ENCODE data around the gene ATXN1.

ATXN1 gene

DNA sequence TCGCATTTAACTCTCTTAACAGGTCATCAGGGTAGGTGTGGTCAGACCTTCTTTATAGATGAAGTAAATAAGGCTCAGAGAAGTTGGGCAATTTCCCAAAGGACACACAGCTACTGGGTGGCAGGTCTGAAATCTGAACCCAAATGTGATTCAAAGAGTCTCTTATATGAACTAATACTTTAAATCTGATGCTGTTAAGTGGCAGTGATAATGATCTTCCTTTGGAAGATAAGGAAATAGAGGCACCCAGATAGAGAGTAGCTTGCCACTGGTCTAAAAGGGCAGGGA, 285.8 kb downstream of the ATXN1 start:
- TF ChIP-seq, protein P1, sequence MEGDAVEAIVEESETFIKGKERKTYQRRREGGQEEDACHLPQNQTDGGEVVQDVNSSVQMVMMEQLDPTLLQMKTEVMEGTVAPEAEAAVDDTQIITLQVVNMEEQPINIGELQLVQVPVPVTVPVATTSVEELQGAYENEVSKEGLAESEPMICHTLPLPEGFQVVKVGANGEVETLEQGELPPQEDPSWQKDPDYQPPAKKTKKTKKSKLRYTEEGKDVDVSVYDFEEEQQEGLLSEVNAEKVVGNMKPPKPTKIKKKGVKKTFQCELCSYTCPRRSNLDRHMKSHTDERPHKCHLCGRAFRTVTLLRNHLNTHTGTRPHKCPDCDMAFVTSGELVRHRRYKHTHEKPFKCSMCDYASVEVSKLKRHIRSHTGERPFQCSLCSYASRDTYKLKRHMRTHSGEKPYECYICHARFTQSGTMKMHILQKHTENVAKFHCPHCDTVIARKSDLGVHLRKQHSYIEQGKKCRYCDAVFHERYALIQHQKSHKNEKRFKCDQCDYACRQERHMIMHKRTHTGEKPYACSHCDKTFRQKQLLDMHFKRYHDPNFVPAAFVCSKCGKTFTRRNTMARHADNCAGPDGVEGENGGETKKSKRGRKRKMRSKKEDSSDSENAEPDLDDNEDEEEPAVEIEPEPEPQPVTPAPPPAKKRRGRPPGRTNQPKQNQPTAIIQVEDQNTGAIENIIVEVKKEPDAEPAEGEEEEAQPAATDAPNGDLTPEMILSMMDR (IDR thresholded peaks at IDR 0.05) = no peak

DNA sequence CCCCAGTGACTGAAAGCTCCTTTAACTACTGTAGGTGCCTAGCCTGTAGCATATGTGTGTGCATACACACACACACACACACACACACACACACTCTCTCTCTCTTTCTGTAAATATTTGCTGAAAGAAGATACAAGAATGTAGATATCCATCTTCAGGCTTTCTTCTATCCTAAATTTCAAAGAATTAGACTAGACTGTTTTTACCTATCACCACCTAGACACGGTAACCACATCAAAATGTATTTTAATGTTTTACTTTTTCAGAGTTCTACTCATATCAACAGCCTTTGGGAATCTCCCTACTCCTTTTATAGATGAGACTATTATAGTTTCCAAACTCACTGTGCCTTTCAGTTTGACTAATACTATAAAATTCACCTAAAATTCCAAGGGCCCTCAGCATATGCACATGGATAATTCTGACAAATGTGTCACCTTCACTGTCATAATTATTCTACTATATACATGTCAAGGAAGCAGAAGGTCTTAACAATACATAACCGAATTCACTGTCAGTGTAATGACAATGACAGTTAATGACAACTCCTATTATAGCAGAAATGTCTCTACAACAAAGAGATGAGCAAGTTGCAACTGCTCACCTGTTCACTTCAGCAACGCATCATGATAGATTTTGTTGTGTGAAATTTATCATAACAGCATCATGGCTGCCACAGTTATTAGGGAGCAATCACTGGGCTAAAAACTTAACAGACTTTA, 286.3 kb downstream of the ATXN1 start:
- TF ChIP-seq, protein P1 (IDR thresholded peaks at IDR 0.05) = no peak

DNA sequence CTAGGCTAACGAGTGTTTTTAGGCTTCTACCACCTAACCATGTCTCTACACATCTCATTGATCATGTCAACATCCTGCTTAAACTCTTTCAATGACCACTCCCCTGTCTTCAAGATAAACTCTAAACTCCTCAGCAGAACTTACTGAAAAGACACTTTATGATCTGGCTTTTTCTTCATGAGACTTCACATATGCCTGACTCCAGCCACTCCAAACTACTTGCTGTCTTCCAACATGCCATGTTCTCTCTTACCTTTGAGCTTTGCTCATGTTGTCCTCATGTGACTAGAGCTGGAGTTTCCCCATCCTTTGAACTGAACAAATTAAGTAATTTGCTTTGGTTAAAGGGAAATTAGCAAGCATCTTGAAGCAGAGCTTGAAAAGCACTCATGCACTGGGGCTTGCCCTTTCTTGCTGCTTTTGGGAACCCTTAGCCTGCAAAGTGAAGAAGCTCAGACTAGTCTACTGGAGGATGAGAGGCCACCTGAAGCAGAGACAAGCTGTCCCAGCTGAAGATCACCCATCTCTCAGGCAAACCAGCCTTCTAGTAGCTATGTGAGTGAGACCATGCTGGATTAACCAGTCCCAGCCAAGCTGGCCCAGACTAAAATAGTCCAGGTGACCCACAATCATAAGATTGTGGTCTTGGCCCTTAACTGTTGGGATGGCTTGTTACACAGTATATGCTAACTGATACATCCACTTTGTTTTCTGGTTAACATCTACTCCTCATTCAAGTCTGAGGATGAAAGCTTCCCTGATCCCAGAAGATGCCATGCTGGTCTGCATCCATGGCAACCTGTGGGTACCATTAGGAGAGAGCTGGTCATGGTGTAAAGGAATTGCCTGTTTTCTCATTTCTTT, 287.1 kb downstream of the ATXN1 start:
- TF ChIP-seq, protein P1 (IDR thresholded peaks at IDR 0.05) = no peak

DNA sequence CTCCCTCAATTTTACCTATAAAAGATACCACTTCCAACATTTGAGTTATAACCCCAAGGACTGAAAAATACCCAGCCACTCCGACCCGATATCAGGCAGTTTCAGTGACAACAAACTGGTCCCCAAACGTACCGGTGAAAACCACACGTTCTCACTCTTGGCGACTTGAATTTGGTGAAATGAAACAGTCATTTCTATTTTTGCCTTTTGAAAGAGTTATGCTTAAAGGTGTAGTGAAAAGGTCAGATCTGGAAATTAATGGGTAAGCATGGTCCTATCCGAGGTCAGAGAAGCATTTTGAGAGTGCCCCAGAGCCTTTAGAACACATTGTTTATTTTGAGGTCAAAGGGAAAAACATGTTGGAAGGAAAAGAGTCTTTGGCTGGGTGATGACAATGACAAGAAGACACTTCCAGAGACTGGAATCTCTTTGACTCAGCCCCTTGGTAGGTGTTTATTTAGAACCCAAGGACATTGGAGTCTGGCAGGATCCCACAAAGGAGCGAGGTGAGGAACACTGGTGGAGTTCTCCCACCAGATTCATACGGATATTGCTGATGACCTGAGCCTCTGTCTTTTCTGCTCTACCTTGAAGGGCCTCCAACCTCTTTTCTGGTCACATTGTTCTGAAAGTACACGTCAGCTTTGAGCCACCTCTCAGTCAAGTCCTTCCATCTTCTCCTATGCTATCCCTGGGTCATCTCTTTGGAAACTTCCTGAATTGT, 287.9 kb downstream of the ATXN1 start:
- TF ChIP-seq, protein P1 (IDR thresholded peaks at IDR 0.05) = no peak

DNA sequence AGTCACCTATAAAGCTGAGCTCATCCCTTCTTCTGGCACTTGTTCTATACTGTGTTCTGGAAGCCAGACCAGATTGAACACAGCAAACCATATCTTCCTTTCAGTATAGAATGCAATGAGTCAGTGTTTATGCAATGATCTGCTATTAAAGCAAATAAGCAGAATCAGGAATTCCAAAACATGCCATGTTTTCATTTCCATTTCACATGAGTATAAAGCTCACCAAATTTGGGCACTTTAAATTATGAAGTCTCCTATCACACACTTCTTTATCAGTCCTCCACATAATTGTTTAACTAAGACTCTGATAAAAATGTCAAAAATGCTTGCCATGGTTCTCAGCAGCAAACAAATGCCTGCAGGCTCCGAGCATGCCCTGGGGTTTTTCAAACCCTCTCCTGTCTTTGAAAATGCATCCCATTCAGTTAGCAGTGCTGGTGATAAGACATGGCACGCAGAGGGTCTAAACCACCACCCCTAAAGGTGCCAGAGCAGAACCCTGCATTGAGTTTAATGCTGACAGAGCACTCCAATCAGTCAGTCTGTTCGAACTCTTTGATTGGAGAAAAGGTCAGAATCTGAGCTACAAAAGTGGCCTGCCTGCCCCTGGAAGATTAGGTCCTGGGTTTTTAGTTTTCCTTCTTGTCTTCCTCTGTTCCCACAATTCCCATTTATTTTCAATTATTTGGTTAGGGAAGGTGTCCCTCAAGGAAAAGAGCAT, 288.8 kb downstream of the ATXN1 start:
- TF ChIP-seq, protein P1 (IDR thresholded peaks at IDR 0.05) = no peak

DNA sequence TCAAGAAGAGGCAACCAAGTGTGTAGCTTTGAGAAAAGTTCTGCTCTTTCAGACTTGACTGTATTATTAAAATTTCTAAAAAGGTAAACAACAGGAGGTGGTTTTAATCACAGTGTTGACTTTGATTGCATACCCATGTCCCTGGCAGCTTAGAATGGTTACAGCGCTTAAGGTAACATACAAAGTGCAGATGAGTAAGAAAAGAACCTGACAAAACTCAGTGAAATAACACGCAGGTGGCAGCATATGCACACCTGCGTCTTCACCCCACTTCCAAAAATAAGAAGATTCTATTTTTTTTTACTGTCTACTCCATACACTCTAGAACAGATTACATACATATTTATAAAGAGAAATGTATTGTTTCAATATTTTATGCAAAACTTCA, 289.4 kb downstream of the ATXN1 start:
- TF ChIP-seq, protein P1 (IDR thresholded peaks at IDR 0.05) = no peak
